Subcutaneous abdominal adipose tissue (tissue), 5 donors: ENCODE results near the gene STOX1.

Experiments used
- H3K27ac ChIP-seq: one replicate; pipeline ENCODE4 v1.7.0; 2013; ENCODE audit warnings: low read depth, mild to moderate bottlenecking, inconsistent platforms, low read length, moderate library complexity
- H3K27me3 ChIP-seq, 5 donors: one replicate each; pipeline ENCODE4 v1.7.0; 2013; ENCODE audit warnings: low read length in 5 of 5, inconsistent platforms in 1 of 5; ENCODE audit not compliant: control insufficient read depth in 5 of 5, insufficient read depth in 4 of 5
- H3K36me3 ChIP-seq, 5 donors: one replicate each; pipeline ENCODE4 v1.7.0; 2013; ENCODE audit warnings: low read length in 5 of 5; ENCODE audit not compliant: control insufficient read depth in 5 of 5, insufficient read depth in 5 of 5
- H3K4me1 ChIP-seq, 5 donors: one replicate each; pipeline ENCODE4 v1.7.0; 2013; ENCODE audit warnings: low read length in 5 of 5, mild to moderate bottlenecking in 3 of 5, moderate library complexity in 1 of 5; ENCODE audit not compliant: control insufficient read depth in 5 of 5, insufficient read depth in 5 of 5
- H3K4me3 ChIP-seq, 5 donors: one replicate each; pipeline ENCODE4 v1.7.0; 2013; ENCODE audit warnings: low read length in 5 of 5, low read depth in 1 of 5
- H3K9ac ChIP-seq, 5 donors: one replicate each; pipeline ENCODE4 v1.7.0; 2013; ENCODE audit warnings: low read length in 5 of 5, mild to moderate bottlenecking in 4 of 5, moderate library complexity in 3 of 5
- H3K9me3 ChIP-seq, 5 donors: one replicate each; pipeline ENCODE4 v1.7.0; 2013; ENCODE audit warnings: low read length in 5 of 5; ENCODE audit not compliant: control insufficient read depth in 5 of 5
- donor health status: healthy.
- donor health status: healthy.
- donor health status: healthy.
- donor health status: healthy.
- donor health status: healthy.

The STOX1 gene

DNA sequence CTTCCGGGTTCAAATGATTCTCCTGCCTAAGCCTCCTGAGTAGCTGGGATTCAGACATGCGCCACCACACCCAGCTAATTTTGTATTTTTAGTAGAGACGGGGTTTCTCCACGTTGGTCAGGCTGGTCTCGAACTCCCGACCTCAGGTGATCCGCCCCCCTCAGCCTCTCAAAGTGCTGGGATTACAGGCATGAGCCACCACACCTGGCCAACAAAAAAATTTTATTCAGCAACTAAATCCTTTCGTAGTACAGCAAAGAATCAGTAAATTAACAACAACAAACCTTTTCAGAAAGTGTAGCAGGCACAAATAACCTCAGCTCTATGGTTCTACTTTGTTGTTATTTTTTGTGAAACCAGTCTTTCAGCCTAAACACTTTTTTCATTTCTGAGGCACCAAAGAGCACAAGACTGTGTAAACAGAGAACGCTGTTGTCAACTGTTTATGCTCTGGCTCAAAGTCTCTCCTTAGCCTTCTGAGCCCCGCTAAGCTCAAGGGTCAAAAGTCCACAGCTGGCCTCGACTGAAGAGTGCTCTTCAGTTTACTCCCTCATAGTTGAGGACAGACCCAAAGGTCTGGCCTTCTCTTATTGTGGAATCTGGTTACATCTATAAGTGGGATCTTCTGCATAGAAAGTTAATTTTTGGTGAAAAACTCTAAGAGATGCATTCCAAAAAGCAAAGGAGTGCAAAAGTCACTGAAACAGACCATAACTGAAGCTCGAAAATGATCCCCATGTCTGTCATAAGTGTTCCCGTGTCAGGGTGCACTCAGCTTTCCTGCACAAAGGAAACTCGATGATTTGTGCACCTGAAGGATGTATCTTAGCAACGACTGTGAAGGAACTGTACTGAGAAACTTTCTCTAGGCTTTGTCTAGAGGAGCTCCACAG, 49.2 kb downstream of the STOX1 start:
- H3K9me3 ChIP-seq, result no peaks in the 10 kb centered on the region
- peak overlapping the region in 1 of 5 donors; percentile 47 for H3K9ac ChIP-seq
- no peak overlapping the region for H3K27ac ChIP-seq
- H3K27me3 ChIP-seq, result no peaks in the 10 kb centered on the region
- H3K36me3 ChIP-seq, result no peaks in the 10 kb centered on the region
- H3K4me3 ChIP-seq, result no peak overlapping the region
- peaks cover under 1 to 15% (median 13%) of the 10 kb centered on the region in 5 donors for H3K4me1 ChIP-seq

GRCh38 chr10:68877482-68878110, 50.3 kb downstream of the STOX1 start:
- H3K4me1 ChIP-seq, result peaks cover 0 to 8% (median 7%) of the 10 kb centered on the region in 5 donors
- H3K27me3 ChIP-seq, result no peaks in the 10 kb centered on the region
- no peaks in the 10 kb centered on the region for H3K36me3 ChIP-seq
- H3K9me3 ChIP-seq, result no peaks in the 10 kb centered on the region
- H3K27ac ChIP-seq, result no peak overlapping the region
- no peak overlapping the region for H3K4me3 ChIP-seq
- no peak overlapping the region for H3K9ac ChIP-seq

GRCh38 chr10:68878496-68878895, 51.2 kb downstream of the STOX1 start:
- Histone ChIP-seq H3K4me1 (peaks cover 0 to 8% (median 7%) of the 10 kb centered on the region in 5 donors), H3K27ac (no peak overlapping the region), H3K36me3 (no peaks in the 10 kb centered on the region), H3K9ac (no peak overlapping the region), H3K27me3 (no peaks in the 10 kb centered on the region), H3K4me3 (no peak overlapping the region), H3K9me3 (no peaks in the 10 kb centered on the region)

GRCh38 chr10:68879628-68880027, 52.3 kb downstream of the STOX1 start:
- no peaks in the 10 kb centered on the region for H3K27me3 ChIP-seq
- no peak overlapping the region for H3K27ac ChIP-seq
- no peak overlapping the region for H3K9ac ChIP-seq
- peaks cover 0 to 5% (median 0%) of the 10 kb centered on the region in 5 donors for H3K36me3 ChIP-seq
- H3K4me1 ChIP-seq, result peaks cover 0 to 8% (median 7%) of the 10 kb centered on the region in 5 donors
- no peak overlapping the region for H3K4me3 ChIP-seq
- H3K9me3 ChIP-seq, result no peaks in the 10 kb centered on the region

DNA sequence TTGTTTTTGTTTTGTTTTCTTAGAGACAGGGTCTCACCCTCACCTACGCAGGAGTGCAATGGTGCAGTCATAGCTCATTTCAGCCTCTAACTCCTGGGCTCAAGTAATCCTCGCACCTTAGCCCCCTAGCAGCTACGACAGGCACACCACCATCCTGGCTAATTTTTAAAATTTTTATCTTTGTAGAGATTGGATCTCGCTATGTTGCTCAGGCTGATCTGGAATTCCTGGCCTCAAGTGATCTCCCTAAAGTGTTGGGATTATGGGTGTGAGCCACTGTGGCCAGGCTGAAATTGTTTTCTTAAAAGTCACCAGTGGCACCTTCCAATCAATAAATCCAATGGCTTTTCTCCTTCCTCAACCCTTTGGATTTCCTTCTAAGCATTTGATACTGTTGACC, 52.9 kb downstream of the STOX1 start:
- peaks cover 0 to 8% (median 7%) of the 10 kb centered on the region in 5 donors for H3K4me1 ChIP-seq
- no peak overlapping the region for H3K27ac ChIP-seq
- peaks cover 0 to 5% (median 0%) of the 10 kb centered on the region in 5 donors for H3K36me3 ChIP-seq
- no peak overlapping the region for H3K9ac ChIP-seq
- H3K9me3 ChIP-seq, result no peaks in the 10 kb centered on the region
- H3K4me3 ChIP-seq, result no peak overlapping the region
- no peaks in the 10 kb centered on the region for H3K27me3 ChIP-seq

GRCh38 chr10:68895041-68895440, 67.7 kb downstream of the STOX1 start:
- Histone ChIP-seq H3K36me3 (no peaks in the 10 kb centered on the region), H3K9me3 (no peaks in the 10 kb centered on the region), H3K27ac (peak overlapping the region; percentile 58), H3K9ac (no peak overlapping the region), H3K27me3 (no peaks in the 10 kb centered on the region), H3K4me1 (peaks cover 2 to 18% (median 8%) of the 10 kb centered on the region in 5 donors), H3K4me3 (no peak overlapping the region)

GRCh38 chr10:68897336-68897741, 70.0 kb downstream of the STOX1 start:
- Histone ChIP-seq H3K4me1 (peaks cover 9 to 34% (median 25%) of the 10 kb centered on the region in 5 donors), H3K27ac (peak overlapping the region; percentile 23), H3K36me3 (no peaks in the 10 kb centered on the region), H3K9ac (no peak overlapping the region), H3K4me3 (no peak overlapping the region), H3K9me3 (no peaks in the 10 kb centered on the region), H3K27me3 (no peaks in the 10 kb centered on the region)

GRCh38 chr10:68899186-68899745, 71.9 kb downstream of the STOX1 start:
- H3K4me3 ChIP-seq, result no peak overlapping the region
- peaks cover 9 to 31% (median 25%) of the 10 kb centered on the region in 5 donors for H3K4me1 ChIP-seq
- H3K27me3 ChIP-seq, result no peaks in the 10 kb centered on the region
- no peak overlapping the region for H3K27ac ChIP-seq
- no peak overlapping the region for H3K9ac ChIP-seq
- no peaks in the 10 kb centered on the region for H3K36me3 ChIP-seq
- H3K9me3 ChIP-seq, result no peaks in the 10 kb centered on the region

GRCh38 chr10:68900427-68901104, 73.2 kb downstream of the STOX1 start:
- peaks cover 9 to 31% (median 25%) of the 10 kb centered on the region in 5 donors for H3K4me1 ChIP-seq
- H3K9ac ChIP-seq, result peak overlapping the region; percentile 91 to 98 (median 96)
- H3K9me3 ChIP-seq, result no peaks in the 10 kb centered on the region
- no peaks in the 10 kb centered on the region for H3K27me3 ChIP-seq
- H3K36me3 ChIP-seq, result peaks cover 0 to 4% (median 0%) of the 10 kb centered on the region in 5 donors
- H3K27ac ChIP-seq, result peak overlapping the region; percentile 97
- H3K4me3 ChIP-seq, result peak overlapping the region; percentile 54 to 97 (median 93)
